ENCODE data around the gene TPSG1.
"Not testable (repeated sequence)": the region's sequence is repeated elsewhere in the genome, so short reads cannot be mapped to it uniquely, and the experiment has no call there.

TPSG1 gene

GRCh38 chr16:1225051-1225451, at the start of gene TPSG1:
TPSG1 (minus strand) TSS chr16:1225268; CDS start chr16:1225252, 16 bp downstream.
- DNase-seq (ENCODE audit: low read depth), result no peak
- no peak within 1 kb of the TSS for H3K4me3 ChIP-seq (ENCODE audit: low read depth, low read length)
- TF ChIP-seq CTCF (IDR thresholded peaks at IDR 0.05; ENCODE audit: control insufficient read depth, extremely low read depth, insufficient read depth), result no peak

- no peak for TF ChIP-seq CTCF (IDR thresholded peaks at IDR 0.05; ENCODE audit: control insufficient read depth, extremely low read depth, insufficient read depth)
- DNase-seq (ENCODE audit: low read depth), result no peak
- no peak overlapping the region for H3K4me3 ChIP-seq (ENCODE audit: low read depth, low read length)
Observed at GRCh38 chr16:1274767-1275166, 49.7 kb upstream of the TPSG1 start.

GRCh38 chr16:1273816-1274215, 48.7 kb upstream of the TPSG1 start:
- DNase-seq (ENCODE audit: low read depth), result no peak
- no peak for TF ChIP-seq CTCF (IDR thresholded peaks at IDR 0.05; ENCODE audit: control insufficient read depth, extremely low read depth, insufficient read depth)
- no peak overlapping the region for H3K4me3 ChIP-seq (ENCODE audit: low read depth, low read length)

- no peak overlapping the region for H3K4me3 ChIP-seq (ENCODE audit: low read depth, low read length)
- no peak for TF ChIP-seq CTCF (IDR thresholded peaks at IDR 0.05; ENCODE audit: control insufficient read depth, extremely low read depth, insufficient read depth)
- DNase-seq (ENCODE audit: low read depth), result no peak
Observed at GRCh38 chr16:1272453-1273198, 47.6 kb upstream of the TPSG1 start.

- not testable (repeated sequence) for DNase-seq (ENCODE audit: low read depth); H3K4me3 ChIP-seq (ENCODE audit: low read depth, low read length)
Observed at GRCh38 chr16:1271724-1272413, 46.8 kb upstream of the TPSG1 start.

- H3K4me3 ChIP-seq (ENCODE audit: low read depth, low read length), result no peak overlapping the region
- no peak for DNase-seq (ENCODE audit: low read depth)
- no peak for TF ChIP-seq CTCF (IDR thresholded peaks at IDR 0.05; ENCODE audit: control insufficient read depth, extremely low read depth, insufficient read depth)
Observed at GRCh38 chr16:1271380-1271723, 46.3 kb upstream of the TPSG1 start.

GRCh38 chr16:1269418-1269817, 44.4 kb upstream of the TPSG1 start:
- not testable (repeated sequence) for H3K4me3 ChIP-seq (ENCODE audit: low read depth, low read length)

GRCh38 chr16:1265826-1266225, 40.8 kb upstream of the TPSG1 start:
- no peak for DNase-seq (ENCODE audit: low read depth)
- no peak overlapping the region for H3K4me3 ChIP-seq (ENCODE audit: low read depth, low read length)

More at GRCh38 chr16:1269418-1269817, 44.4 kb upstream of the TPSG1 start:
- not testable (repeated sequence) for DNase-seq (ENCODE audit: low read depth)

More at GRCh38 chr16:1265826-1266225, 40.8 kb upstream of the TPSG1 start:
- no peak for TF ChIP-seq CTCF (IDR thresholded peaks at IDR 0.05; ENCODE audit: control insufficient read depth, extremely low read depth, insufficient read depth)

Measured in LNCaP clone FGC (cell line).